ENCODE data around the gene PIK3R3.
"Not testable (repeated sequence)": the region's sequence is repeated elsewhere in the genome, so short reads cannot be mapped to it uniquely, and the experiment has no call there.

- not testable (repeated sequence) for TF ChIP-seq CTCF, POLR2A (IDR thresholded peaks at IDR 0.05)
Observed at GRCh38 chr1:46095110-46095509, 37.3 kb downstream of the PIK3R3 start.
